NCI-H1092 (cell line): ENCODE measurements around the gene CCNDBP1.
"Not testable (repeated sequence)": the region's sequence is repeated elsewhere in the genome, so short reads cannot be mapped to it uniquely, and the experiment has no call there.

Source experiments
- DNase-seq: peaks from one replicate; lab custom pipeline; 2025; lab: John Stamatoyannopoulos, UW

The CCNDBP1 gene

GRCh38 chr15:43215961-43216360 lies 30.8 kb downstream of the CCNDBP1 start:
- no peak for DNase-seq

GRCh38 chr15:43218908-43219706 lies 33.9 kb downstream of the CCNDBP1 start:
- DNase-seq = no peak

GRCh38 chr15:43219929-43220928 lies 35.0 kb downstream of the CCNDBP1 start:
- DNase-seq = no peak

DNA sequence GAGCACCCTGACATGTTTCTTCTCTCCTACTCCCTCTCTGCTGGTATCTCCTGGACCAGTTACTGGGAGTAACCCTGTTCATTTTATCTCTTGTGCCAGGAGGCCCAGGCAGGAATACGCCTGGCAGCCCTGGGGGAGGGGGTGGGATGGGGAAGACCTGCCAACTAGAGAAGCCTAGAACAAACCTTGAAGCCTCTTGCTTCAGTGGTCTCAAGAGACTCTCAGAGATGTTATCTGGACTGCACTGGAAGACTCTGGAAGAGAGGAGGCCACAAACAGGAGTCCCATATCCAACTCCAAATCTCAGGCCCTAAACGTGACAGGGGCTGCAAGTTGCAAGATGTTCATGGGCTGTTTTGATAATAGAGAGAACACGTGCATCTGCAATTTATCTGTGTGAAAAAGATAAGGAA lies 35.8 kb downstream of the CCNDBP1 start, which contains the start of gene EPB42:
EPB42 (minus strand) TSS at position 28 of the 413 bp plus-strand sequence. CDS start 193 bp downstream, outside the sequence.
- DNase-seq = no peak

GRCh38 chr15:43221422-43221821 lies 36.2 kb downstream of the CCNDBP1 start:
- DNase-seq = no peak

DNA sequence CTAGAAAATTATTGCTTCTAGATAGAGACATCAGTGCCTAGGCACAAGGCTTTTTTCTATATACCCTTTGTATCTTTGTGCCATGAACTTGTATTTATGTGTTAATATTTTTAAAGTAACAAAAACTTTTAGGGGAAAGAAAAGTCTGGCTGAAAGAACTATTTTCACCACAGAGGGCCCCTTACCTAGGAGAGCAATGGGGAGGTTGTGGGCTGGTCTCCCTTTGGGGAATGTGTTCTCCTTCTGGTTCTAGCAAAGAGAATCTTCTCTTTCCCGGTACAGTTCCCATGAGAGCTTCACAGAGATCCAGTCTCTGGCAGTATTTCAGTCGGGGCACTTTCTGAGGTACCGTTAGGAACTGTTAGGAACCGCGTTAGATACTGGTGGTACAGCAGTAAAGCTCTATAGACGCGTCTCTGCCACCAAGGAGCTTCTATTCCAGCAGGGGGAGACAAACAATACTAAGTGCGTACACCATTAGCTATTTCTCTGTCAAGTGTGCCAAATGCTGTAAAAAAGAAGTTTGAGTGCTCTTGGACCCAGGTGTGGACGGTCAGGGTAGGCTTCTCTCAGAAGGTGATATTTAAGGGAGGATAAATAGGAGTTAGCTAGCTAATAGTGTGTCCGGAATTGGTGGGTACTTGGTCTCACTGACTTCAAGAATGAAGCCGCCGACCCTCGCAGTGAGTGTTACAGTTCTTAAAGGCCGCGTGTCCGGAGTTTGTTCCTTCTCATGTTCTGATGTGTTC lies 40.2 kb downstream of the CCNDBP1 start:
- peak; percentile 20 for DNase-seq

DNA sequence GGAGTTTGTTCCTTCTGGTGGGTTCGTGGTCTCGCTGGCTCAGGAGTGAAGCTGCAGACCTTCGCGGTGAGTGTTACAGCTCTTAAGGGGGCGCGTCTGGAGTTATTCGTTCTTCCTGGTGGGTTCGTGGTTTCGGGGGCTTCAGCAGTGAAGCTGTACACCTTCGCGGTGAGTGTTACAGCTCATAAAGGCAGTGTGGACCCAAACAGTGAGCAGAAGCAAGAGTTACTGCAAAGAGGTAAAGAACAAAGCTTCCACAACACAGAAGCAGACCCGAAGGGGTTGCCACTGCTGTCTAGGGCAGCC lies 40.7 kb downstream of the CCNDBP1 start:
- not testable (repeated sequence) for DNase-seq

- DNase-seq = no peak
These were observed 41.5 kb downstream of the CCNDBP1 start for GRCh38 chr15:43226436-43227305.

- no peak for DNase-seq
These were observed 44.8 kb downstream of the CCNDBP1 start for GRCh38 chr15:43229977-43230376.

DNA sequence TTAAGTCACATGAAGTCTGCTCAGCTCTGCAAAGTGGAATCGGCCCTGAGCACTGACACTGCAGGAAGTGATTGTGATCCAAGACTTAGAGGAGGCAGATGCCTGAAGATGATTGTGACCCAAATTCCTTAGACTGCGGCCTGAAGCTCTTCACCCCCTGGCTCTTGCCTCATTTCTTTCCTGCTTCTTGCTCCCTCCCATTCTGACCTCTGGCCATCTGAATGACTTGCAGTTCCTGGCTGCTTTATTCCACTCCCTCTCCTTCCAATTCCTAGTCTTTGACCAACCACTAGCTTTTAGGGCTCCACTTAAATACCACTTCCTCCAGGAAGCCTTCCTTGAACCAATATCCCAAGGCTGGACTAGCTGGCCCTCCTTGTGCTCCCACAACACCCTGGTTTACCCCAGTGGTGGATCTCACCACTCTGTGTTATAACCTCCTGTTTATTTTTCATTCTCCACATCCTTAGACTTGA lies 45.5 kb downstream of the CCNDBP1 start:
- no peak for DNase-seq

- DNase-seq = no peak
These were observed 47.2 kb downstream of the CCNDBP1 start for GRCh38 chr15:43232289-43232874.

DNA sequence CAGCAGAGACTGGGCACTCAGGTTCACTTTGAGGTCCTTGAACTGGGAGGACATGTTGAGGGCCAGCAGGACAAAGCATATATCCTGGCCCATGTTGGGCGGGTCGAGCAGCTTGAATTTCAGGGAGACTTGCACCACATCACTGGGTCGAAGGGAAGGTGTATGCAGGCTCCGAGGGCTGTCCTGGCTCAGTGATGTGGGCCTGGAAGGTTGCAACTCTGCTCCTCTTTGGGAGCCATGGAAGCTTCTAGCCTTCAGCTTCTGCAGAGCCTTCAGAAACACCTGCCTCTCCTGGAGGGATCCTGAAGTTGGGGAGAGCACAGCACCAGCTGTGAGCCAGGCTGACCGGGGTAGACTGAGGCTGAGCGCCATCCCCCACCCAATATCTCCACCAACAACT lies 50.3 kb downstream of the CCNDBP1 start:
- DNase-seq = no peak

- no peak for DNase-seq
These were observed 52.8 kb downstream of the CCNDBP1 start for GRCh38 chr15:43237842-43238470.

DNA sequence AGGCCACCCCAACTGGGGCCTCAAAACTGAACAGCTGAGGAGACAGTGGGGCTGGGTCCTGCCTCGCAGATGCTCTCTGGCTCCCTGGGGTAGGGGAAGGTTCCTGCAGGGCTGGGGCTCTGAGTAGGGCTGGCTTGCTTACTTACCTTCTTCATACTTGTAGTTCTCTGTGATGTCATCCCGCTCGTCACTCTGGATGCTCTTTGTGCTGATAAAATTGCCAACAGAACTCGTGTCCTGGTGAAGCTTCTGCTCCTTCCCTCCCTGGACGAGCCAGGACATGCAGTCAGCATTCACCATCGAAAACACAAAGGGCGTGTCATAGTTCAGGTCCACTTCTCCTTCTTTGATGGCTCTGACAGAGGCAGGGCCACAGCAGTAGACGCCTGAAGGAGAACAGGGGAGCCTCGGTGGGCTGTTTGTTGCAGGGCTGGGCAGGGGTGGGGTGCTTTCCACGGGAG lies 53.5 kb downstream of the CCNDBP1 start:
- no peak for DNase-seq

- DNase-seq = no peak
These were observed 54.7 kb downstream of the CCNDBP1 start for GRCh38 chr15:43239732-43240491.

GRCh38 chr15:43241100-43241499 lies 55.9 kb downstream of the CCNDBP1 start:
- DNase-seq = no peak

DNA sequence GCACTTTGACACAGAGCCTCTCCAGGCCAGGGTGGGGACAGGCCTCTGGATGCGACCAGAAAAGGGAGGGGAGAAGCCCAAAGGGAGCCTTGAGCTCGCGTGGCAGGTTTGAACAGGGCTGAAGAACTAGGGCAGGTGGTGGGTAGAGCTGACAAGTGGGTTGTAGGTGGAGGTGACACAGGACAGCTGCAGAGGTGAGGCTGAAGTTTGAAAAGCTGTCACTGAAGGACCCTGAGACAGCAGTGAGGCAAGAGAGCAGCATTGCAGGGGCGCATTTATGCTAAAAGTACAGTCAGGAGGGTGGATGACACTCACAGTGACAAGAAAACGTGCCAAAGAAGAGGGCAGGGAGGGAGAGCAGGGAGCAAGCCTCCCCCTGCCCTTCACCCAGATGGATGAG lies 57.4 kb downstream of the CCNDBP1 start:
- DNase-seq = no peak

DNA sequence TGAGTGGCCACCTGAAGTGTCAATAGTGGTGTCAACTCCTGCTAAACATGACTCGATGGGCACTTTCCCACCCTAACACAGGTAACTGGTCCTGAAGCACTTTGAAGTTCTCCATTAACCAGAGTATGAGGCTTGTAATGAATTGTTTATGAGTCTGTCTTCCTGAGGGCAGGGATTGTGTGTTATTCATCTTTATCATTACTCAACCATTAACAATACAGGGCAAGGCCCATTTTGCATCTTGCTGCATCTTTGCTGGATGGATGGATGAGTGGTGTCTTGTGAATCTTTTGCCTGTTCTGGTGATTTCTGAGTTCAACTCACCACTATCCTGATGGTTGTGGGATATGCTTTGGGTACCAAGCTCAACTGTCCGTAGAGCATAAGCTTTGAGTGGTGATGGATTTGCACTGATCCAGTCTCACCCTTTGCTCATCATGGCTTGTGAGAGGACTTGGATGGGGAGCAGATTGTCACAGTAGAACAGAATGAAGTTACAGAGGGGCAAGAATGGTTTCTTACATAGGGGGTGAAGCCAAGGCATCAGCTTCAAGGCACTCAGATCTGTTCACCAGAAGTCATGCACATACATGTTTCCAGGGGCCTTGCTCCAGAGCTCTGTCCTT lies 57.9 kb downstream of the CCNDBP1 start:
- DNase-seq = no peak

DNA sequence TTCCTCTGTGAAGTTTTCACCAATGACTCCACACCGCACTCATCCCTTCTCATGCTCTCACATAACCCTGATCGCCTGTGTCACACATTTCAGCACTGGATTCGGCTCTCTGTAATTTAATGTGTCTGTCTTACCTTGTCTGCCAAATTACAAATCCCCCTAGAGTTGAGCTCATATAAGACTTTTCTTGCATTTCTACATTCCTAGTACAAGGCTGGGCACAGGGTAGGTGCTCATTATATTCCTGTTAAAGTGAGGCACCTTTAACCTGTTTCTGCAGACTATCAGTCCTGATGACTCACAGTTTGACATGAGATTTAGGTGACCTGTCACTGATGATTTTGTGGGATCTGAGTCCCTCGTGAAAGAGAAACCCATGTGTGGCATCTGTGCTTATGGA lies 58.9 kb downstream of the CCNDBP1 start:
- DNase-seq = no peak
